Measurements from ENCODE around the gene CCDC12.
A peak's percentile ranks its signal among the peaks of the same experiment; 100 is the strongest.

The CCDC12 gene

GRCh38 chr3:47007482-47008233, 31.1 kb upstream of the CCDC12 start:
- no peak for DNase-seq (ENCODE audit: low read depth)

DNA sequence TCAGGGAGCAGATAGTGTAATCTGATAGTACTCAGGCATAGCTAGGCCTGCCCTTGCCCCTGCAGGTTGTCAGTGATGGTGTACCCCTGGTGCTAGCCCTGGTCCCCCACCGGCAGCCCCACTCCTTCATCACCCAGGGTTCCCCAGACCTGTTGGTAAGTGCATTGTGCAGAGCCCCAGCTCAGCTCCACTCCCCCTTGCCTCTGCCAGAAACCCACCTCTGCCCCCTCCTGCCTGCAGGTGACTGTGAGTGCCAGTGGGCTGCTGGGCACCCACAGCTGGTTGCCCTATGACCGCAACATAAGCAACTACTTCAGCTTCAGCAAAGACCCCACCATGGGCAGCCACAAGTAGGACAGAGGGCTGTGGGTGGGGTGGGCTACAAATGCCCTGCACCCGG, 30.5 kb upstream of the CCDC12 start:
- DNase-seq (ENCODE audit: low read depth), result no peak

DNA sequence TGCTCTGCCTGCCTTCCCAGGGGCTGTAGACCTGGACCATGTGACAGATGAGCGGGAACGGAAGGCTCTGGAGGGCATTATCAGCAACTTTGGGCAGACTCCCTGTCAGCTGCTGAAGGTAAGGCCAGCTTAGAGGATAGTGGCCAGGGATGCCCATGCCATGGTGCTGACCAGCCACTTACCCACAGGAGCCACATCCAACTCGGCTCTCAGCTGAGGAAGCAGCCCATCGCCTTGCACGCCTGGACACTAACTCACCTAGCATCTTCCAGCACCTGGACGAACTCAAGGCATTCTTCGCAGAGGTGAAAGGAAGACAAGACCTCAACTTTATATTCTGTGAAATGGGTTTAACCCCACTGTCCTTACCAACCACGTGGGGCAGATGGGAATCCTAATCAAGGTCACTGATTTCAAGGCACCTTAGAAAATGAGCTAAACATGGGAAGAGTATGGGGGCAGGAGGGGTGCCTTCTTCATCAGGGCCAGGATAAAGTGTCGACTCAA, 29.7 kb upstream of the CCDC12 start:
- no peak for DNase-seq (ENCODE audit: low read depth)

DNA sequence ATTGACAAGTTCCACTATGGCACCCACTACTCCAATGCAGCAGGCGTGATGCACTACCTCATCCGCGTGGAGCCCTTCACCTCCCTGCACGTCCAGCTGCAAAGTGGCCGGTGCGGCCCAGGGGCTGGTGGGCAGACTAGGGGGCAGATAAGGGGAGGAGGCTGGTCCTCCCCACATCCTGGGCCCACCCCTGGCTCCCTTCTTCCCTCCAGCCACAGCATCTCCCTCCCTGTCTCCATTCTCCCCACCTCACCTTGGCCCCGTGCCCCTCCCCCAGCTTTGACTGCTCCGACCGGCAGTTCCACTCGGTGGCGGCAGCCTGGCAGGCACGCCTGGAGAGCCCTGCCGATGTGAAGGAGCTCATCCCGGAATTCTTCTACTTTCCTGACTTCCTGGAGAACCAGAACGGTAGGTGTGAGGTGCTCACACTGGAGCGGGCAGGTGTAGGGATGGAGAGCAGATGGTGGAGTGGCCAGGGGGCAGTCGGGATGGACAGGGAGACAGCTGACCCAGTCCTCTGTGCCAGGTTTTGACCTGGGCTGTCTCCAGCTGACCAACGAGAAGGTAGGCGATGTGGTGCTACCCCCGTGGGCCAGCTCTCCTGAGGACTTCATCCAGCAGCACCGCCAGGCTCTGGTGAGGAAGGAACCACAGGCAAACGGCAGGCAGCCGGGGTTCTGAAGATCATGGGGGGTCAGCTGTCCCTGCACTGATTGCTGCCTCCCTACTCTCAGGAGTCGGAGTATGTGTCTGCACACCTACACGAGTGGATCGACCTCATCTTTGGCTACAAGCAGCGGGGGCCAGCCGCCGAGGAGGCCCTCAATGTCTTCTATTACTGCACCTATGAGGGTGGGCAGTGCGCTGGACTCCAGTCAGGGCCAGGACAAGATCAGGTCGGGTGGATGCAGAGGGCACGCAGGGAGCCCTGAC, 28.9 kb upstream of the CCDC12 start:
- no peak for DNase-seq (ENCODE audit: low read depth)

DNA sequence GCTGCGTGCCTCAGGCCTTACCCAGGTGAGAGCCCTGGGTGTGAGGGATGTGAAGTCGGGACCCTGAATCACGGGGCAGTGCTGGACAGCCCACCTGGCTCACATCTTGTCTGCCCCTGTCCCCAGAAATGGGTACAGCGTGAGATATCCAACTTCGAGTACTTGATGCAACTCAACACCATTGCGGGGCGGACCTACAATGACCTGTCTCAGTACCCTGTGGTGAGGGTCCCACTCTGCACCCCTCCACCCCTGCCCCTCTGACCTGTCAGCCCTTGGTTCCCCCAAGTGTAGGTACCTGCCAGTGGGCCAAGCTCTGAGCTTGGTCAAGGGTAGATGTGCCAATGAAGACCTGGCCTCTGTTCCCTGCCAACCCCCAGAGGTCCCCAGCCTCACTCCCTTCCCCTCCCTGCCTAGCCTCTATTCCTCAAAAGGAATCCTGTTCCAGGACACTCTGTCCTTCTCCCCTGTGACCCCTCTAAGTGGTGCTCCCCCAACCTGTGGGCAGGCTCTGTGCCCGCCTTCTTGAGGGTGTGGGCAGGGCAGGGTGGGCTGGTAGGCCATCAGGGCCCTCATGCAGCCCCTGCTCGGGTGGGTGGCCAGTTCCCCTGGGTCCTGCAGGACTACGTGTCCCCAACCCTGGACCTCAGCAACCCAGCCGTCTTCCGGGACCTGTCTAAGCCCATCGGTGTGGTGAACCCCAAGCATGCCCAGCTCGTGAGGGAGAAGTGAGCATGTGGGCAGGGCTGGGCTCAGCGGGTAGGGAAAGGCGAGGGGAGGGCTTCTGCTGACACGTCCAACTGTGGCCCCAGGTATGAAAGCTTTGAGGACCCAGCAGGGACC, 28.0 kb upstream of the CCDC12 start:
- no peak for DNase-seq (ENCODE audit: low read depth)

- DNase-seq (ENCODE audit: low read depth), result no peak
These were observed 27.2 kb upstream of the CCDC12 start for GRCh38 chr3:47003461-47004368.

GRCh38 chr3:47003056-47003410, 26.5 kb upstream of the CCDC12 start:
- no peak for DNase-seq (ENCODE audit: low read depth)

GRCh38 chr3:47002171-47003055, 25.9 kb upstream of the CCDC12 start:
- DNase-seq (ENCODE audit: low read depth), result no peak

DNA sequence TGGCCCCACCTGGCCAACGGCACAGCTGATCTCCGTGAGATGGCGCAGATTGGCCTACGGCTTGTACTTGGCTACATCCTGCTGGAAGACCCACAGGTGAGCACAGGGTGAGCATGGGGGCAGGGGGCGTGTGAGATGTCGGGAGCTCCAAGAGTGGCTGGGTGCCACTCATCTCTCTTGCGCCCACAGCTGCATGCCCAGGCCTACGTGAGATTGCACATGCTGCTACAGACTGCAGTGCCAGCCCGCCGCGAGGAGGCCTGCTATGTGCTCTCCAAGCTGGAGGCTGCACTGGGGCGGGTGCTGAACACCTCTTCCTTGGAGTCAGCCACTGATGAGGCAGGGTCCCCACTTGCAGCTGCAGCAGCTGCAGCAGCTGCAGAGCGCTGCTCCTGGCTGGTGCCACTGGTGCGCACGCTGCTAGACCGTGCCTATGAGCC, 25.2 kb upstream of the CCDC12 start:
- DNase-seq (ENCODE audit: low read depth), result no peak

GRCh38 chr3:47000922-47001730, 24.6 kb upstream of the CCDC12 start:
- DNase-seq (ENCODE audit: low read depth), result no peak

DNA sequence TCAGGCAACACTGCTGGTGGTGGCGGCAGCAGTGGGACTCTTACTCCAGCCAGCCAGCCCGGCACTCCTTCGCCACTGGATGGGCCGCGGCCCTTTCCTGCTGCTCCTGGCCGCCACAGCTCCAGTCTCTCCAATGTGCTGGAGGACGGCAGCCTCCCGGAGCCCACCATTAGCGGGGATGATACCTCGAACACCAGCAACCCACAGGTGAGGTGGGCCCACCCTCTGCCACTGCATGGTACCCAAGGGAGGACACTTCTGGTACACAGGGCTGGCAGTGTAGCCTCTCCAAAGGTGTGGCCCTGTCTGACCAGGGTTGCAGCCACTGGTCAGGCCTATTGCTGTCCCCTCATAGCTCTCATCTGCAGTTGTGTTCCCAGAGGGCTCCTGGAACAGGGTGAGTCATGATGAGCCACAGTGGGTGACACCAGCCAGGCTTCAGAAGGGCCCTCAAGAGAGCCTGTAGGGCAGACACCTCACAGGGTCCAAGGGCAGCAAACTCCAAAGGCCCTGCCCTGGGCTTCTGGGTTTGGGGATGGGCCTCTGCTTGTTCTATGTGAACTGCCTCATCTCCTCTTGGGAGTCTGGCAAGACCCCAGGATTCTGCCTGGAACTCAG, 23.8 kb upstream of the CCDC12 start:
- DNase-seq (ENCODE audit: low read depth), result no peak

DNA sequence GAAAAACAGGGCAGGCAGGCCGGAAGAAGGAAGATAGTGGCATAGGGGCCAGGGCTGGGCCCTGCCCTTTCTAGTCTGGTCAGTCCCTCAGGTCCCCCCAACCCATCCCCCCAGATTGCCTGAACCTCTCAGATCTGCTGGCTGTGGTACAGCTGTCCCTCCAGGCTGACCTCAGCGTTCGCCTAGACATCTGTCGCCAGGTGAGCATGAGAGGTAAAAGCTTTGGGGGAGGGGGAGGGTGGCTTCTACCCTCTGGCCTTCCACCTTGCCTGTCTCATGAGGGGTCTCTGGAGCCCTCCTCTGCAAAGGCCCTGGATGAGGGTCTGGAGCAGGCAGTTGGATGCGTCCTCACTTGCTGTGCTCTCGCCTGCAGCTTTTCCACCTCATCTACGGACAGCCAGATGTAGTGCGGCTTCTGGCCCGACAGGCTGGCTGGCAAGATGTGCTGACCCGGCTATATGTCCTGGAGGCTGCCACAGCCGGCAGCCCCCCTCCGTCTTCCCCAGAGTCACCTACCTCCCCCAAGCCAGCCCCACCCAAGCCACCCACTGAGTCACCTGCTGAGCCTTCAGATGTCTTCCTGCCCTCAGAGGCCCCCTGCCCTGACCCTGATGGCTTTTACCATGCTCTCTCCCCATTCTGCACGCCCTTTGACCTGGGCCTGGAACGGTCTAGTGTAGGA, 23.1 kb upstream of the CCDC12 start:
- DNase-seq (ENCODE audit: low read depth), result no peak

DNA sequence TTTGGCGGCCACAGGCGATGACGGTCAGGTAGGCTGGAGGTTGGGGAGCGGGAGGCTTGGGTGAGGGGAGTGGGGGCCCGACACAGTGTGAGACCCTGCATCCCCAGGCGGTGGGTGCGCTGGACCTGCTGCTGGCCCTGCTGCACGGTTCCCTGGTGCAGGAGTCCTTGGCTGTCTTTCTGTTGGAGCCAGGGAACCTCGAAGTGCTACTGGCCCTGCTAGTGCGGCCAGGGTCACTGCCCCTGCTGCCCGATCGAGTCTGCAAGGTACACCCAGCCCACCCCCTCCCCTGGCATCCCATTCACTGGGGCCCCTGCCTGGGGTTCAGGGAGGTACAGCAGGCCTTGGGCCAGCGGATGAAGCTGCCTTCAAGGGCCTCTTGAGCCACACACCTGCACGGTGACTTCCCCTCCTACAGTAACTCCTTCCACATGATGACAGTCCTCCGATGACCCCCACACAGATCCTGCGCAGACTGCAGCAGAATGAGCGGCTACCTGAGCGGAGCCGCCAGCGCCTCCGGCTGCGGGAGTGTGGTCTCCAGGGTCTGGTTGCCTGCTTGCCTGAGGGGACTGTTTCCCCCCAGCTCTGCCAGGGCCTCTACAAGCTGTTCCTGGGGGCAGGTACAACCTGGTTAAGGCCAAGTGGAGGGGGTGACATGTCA, 22.4 kb upstream of the CCDC12 start:
- DNase-seq (ENCODE audit: low read depth), result no peak

DNA sequence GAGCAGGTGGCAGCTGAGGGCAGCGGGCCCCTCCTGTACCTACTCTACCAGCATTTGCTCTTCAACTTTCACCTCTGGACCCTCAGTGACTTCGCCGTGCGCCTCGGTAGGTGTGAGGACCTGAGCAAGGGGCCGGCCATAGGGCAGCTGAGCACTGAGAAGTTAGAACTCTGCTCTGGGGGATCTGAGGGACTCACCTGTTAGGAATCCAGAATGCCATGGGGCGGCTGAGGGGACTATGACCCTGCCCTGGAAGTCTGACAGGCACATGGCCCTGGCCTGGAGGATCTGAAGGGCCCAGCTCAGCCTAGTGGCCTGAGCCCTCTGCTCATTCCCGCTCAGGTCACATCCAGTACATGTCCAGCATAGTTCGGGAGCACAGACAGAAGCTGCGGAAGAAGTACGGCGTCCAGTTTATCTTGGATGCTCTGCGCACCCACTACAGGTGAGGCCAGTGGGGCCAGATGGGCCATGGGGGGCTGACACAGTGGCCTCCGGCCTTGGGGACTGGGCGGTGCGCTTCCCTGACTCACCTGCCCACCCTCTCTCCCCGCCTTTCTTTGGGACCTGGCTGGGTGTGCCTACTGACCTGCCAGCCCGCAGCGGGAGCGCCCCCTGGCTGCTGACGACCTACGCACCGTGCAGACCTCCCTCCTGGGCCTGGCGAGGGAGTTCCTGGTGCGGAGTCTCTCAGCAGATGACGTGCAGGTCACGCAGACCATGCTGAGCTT, 21.7 kb upstream of the CCDC12 start:
- DNase-seq (ENCODE audit: low read depth), result peak; percentile 69

- DNase-seq (ENCODE audit: low read depth), result no peak
These were observed 21.0 kb upstream of the CCDC12 start for GRCh38 chr3:46997453-46998091.

DNA sequence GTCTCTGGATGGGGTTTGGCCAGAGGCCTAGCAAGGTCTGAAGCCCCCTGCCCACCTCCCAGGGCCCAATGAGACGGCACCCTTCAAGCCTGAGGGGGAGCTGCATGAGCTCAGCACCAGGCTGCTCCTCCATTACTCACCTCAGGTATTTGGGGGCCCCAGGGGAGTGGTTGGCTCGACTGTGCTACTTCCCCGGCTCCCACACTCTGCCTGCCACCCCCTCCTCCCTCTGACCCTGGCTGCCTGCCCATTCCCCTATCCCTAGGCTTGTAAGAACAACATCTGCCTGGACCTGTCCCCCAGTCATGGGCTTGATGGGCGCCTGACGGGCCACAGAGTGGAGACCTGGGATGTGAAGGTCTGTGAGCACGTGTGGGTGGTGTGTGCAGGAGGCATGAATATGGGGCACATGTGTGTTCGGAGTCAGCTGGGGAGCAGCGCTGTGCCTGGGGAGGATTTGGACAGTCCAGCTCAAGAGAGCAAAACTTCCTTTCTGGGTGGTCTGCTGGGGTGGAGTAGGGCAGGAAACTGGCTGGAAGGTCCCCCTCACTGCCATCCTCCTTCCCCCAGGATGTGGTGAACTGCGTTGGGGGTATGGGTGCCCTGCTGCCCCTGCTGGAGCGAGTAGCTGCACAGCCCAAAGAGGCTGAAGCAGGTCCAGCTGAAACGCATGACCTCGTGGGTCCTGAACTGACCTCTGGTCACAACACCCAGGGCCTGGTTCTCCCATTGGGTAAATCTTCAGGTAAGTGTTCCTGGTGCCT, 20.3 kb upstream of the CCDC12 start:
- DNase-seq (ENCODE audit: low read depth), result no peak
